ENCODE data around the gene PREX1. TPM values are rescaled to one million over a fixed set of nuclear protein-coding genes. Genes with fewer than 3 reads are reported as not detected.

Gene PREX1
- polyA plus RNA-seq, 1 of the 3 experiments (the other 2 are of a cell fraction) = 5.3 TPM

DNA sequence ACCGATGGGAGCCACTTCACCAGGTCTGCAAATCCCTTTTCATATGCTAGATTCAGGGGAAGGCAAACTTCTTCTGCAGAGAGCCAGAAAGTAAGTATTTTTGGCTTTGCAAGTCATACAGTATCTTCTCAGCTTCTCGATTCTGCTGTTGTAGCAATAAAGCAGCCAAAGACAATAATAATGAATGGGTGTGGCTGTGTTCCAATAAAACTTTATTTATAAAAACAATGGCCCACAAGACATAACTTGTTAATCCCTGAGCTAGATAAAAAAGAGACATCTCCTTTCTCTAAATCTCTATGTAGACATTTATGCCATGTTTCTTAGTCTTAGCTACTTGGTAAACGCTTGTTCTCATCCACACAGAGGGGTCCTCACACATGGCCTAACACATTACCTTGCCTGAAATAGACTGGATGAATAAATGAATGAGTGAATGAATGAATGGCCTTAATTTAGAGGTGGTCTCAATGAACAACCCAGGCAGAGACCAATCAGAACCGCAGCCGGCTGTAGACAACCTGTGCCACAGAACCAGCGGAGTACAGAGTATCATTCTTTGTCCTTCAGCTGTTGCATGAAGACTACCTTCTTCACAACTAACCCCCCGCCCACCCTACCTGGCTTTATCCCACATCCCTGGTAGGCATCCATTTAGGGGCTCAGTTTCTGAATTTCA is 13.5 kb upstream of the PREX1 start:
- ChIA-PET POLR2A (interaction anchor here (0.9 kb wide), 1 partner anchor 13 kb away, joined by 3 read pairs; the partner anchor contains the start of gene PREX1), CTCF (interaction anchor here (1.1 to 2.2 kb wide), 3 partner anchors 9 to 184 kb away, joined by 3 to 7 read pairs (median 7); partner anchors contain the start of gene PREX1)
- H2AFZ ChIP-seq (ENCODE audit: low read depth) = no peak overlapping the region
- 85% methylated on average over 7 of the region's 7 CpGs for WGBS (ENCODE audit: low lambda C conversion rate)
- TF ChIP-seq, protein P1, sequence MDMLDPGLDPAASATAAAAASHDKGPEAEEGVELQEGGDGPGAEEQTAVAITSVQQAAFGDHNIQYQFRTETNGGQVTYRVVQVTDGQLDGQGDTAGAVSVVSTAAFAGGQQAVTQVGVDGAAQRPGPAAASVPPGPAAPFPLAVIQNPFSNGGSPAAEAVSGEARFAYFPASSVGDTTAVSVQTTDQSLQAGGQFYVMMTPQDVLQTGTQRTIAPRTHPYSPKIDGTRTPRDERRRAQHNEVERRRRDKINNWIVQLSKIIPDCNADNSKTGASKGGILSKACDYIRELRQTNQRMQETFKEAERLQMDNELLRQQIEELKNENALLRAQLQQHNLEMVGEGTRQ (IDR thresholded peaks at IDR 0.05; ENCODE audit: borderline replicate concordance, low read depth, low read length) = no peak
- no peak for TF ChIP-seq FOXM1 (IDR thresholded peaks at IDR 0.05; ENCODE audit: low read depth)
- TF ChIP-seq MXI1 (IDR thresholded peaks at IDR 0.05; ENCODE audit: low read depth, low read length) = no peak
- TF ChIP-seq, protein P2, sequence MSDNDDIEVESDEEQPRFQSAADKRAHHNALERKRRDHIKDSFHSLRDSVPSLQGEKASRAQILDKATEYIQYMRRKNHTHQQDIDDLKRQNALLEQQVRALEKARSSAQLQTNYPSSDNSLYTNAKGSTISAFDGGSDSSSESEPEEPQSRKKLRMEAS (IDR thresholded peaks at IDR 0.05; ENCODE audit: low read depth) = no peak
- TF ChIP-seq, protein P3, sequence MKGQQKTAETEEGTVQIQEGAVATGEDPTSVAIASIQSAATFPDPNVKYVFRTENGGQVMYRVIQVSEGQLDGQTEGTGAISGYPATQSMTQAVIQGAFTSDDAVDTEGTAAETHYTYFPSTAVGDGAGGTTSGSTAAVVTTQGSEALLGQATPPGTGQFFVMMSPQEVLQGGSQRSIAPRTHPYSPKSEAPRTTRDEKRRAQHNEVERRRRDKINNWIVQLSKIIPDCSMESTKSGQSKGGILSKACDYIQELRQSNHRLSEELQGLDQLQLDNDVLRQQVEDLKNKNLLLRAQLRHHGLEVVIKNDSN (IDR thresholded peaks at IDR 0.05; ENCODE audit: borderline replicate concordance, low read depth) = no peak
- TF ChIP-seq TAF1 (IDR thresholded peaks at IDR 0.05; ENCODE audit: borderline replicate concordance, low read depth, low read length) = no peak
- no peak for TF ChIP-seq GABPA (IDR thresholded peaks at IDR 0.05; ENCODE audit: low read depth)
- no peak for TF ChIP-seq CHD2 (IDR thresholded peaks at IDR 0.05; ENCODE audit: low read length, partially characterized antibody)
- no peak for TF ChIP-seq FOSL2 (IDR thresholded peaks at IDR 0.05; ENCODE audit: borderline replicate concordance, low read depth)
- TF ChIP-seq, protein P4, sequence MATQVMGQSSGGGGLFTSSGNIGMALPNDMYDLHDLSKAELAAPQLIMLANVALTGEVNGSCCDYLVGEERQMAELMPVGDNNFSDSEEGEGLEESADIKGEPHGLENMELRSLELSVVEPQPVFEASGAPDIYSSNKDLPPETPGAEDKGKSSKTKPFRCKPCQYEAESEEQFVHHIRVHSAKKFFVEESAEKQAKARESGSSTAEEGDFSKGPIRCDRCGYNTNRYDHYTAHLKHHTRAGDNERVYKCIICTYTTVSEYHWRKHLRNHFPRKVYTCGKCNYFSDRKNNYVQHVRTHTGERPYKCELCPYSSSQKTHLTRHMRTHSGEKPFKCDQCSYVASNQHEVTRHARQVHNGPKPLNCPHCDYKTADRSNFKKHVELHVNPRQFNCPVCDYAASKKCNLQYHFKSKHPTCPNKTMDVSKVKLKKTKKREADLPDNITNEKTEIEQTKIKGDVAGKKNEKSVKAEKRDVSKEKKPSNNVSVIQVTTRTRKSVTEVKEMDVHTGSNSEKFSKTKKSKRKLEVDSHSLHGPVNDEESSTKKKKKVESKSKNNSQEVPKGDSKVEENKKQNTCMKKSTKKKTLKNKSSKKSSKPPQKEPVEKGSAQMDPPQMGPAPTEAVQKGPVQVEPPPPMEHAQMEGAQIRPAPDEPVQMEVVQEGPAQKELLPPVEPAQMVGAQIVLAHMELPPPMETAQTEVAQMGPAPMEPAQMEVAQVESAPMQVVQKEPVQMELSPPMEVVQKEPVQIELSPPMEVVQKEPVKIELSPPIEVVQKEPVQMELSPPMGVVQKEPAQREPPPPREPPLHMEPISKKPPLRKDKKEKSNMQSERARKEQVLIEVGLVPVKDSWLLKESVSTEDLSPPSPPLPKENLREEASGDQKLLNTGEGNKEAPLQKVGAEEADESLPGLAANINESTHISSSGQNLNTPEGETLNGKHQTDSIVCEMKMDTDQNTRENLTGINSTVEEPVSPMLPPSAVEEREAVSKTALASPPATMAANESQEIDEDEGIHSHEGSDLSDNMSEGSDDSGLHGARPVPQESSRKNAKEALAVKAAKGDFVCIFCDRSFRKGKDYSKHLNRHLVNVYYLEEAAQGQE (IDR thresholded peaks at IDR 0.05; ENCODE audit: low read depth, low read length) = no peak
- TF ChIP-seq RAD21 (IDR thresholded peaks at IDR 0.05; ENCODE audit: low read length) = no peak
- TF ChIP-seq MEF2A (IDR thresholded peaks at IDR 0.05; ENCODE audit: borderline replicate concordance, low read depth) = no peak
- no peak for TF ChIP-seq NFIC (IDR thresholded peaks at IDR 0.05; ENCODE audit: borderline replicate concordance)
- no peak for TF ChIP-seq RCOR1 (IDR thresholded peaks at IDR 0.05; ENCODE audit: low read length)
- TF ChIP-seq EZH2phosphoT487 (IDR thresholded peaks at IDR 0.05; ENCODE audit: borderline replicate concordance, low read depth) = no peak
- no peak for TF ChIP-seq ELF1 (IDR thresholded peaks at IDR 0.05)
- TF ChIP-seq NRF1 (IDR thresholded peaks at IDR 0.05; ENCODE audit: low read depth, low read length) = no peak
- no peaks in the 10 kb centered on the region for H3K9me3 ChIP-seq
- peak overlapping the region; percentile 55 for H3K4me2 ChIP-seq
- DNase-seq = no peak
- no peaks in the 10 kb centered on the region for H3K27me3 ChIP-seq (ENCODE audit: insufficient read depth)
- no peaks in the 10 kb centered on the region for H3K9me2 ChIP-seq
- peaks cover 2 to 19% of the 10 kb centered on the region in 2 experiments; a peak in 2 of 4 replicates for H3K4me1 ChIP-seq (ENCODE audit: control insufficient read depth in 1 of 2, insufficient read depth in 2 of 2, low read depth in 1 of 2, low read length in 1 of 2)
- no peaks in the 10 kb centered on the region for H4K20me1 ChIP-seq (ENCODE audit: insufficient read depth)
- no peaks in the 10 kb centered on the region for H3K79me2 ChIP-seq (ENCODE audit: insufficient read depth)
- H3K27ac ChIP-seq (ENCODE audit: low read depth in 2 of 2, low read length in 1 of 2) = peak overlapping the region in 1 of 2 experiments; percentile 44; a peak in 2 of 4 replicates
- no peaks in the 10 kb centered on the region for H3K36me3 ChIP-seq (replicated peaks in 1 of 2; ENCODE audit: control insufficient read depth in 1 of 2, insufficient read depth in 2 of 2, low read length in 1 of 2)
- H3F3A ChIP-seq (replicated peaks; ENCODE audit: insufficient read depth) = peaks cover 8% of the 10 kb centered on the region
- H3K9ac ChIP-seq = no peak overlapping the region
- no peak overlapping the region for H3K4me3 ChIP-seq (ENCODE audit: low read depth in 2 of 2, low read length in 1 of 2)
